IMR-90 (cell line): Measurements from ENCODE around the gene TMPRSS7. TPM values are rescaled to one million over a fixed set of nuclear protein-coding genes. Genes with fewer than 3 reads are reported as not detected.

Experiments used
- ATAC-seq: fragments of 200-7000 bp; cut with Tn5 transposase; 2 replicates; pipeline ENCODE4 v1.9.1; 2020; ENCODE audit warnings: low read depth, mild to moderate bottlenecking, moderate library complexity
- BruUV-seq: library from RNA; stranded (reverse); fragments of 400-500 nt; replicated peaks from 2 replicates; lab custom pipeline; 2021; lab: Mats Ljungman, UMichigan
- CTCF ChIA-PET: fragments of 300-600 bp; formaldehyde crosslinking; extraction: SDS; loops from one replicate; lab custom pipeline; 2021; ENCODE audit warnings: antibody characterized with exemption; lab: Yijun Ruan, JAX
- POLR2A ChIA-PET: fragments of 300-600 bp; sonication (Branson Sonifier 250); formaldehyde crosslinking; loops from one replicate; lab custom pipeline; 2022; ENCODE audit warnings: antibody characterized with exemption; ENCODE audit not compliant: unreplicated experiment; lab: Charles Lee
- DNase-seq: peaks from one replicate; pipeline ENCODE4 v3.0.0; 2013
- H2AFZ ChIP-seq: replicated peaks from 2 replicates; pipeline ENCODE3; 2013; ENCODE audit warnings: low read length, mild to moderate bottlenecking; ENCODE audit not compliant: poor library complexity
- H2AK5ac ChIP-seq: 2 replicates; pipeline ENCODE4 v1.6.1; 2013; ENCODE audit warnings: low read depth, low read length, inconsistent platforms
- H2AK9ac ChIP-seq: replicated peaks from 2 replicates; pipeline ENCODE3; 2013; ENCODE audit warnings: mild to moderate bottlenecking, low read depth, low read length, moderate library complexity; ENCODE audit not compliant: poor library complexity
- H2BK120ac ChIP-seq: 2 replicates; pipeline ENCODE4 v1.6.1; 2013; ENCODE audit warnings: low read depth, low read length, inconsistent platforms
- H2BK15ac ChIP-seq: 3 replicates; pipeline ENCODE4 v1.6.1; 2013; ENCODE audit warnings: low read depth, low read length, inconsistent platforms
- H2BK20ac ChIP-seq: 2 replicates; pipeline ENCODE4 v1.6.1; 2013; ENCODE audit warnings: low read depth, mild to moderate bottlenecking, inconsistent platforms, low read length, moderate library complexity
- H2BK5ac ChIP-seq: 2 replicates; pipeline ENCODE4 v1.6.1; 2013; ENCODE audit warnings: mild to moderate bottlenecking, low read depth, low read length, inconsistent platforms; ENCODE audit not compliant: poor library complexity, severe bottlenecking
- H3K14ac ChIP-seq: replicated peaks from 2 replicates; pipeline ENCODE4 v1.6.1; 2013; ENCODE audit warnings: low read depth, low read length, inconsistent platforms
- H3K18ac ChIP-seq: 2 replicates; pipeline ENCODE4 v1.6.1; 2013; ENCODE audit warnings: low read depth, low read length, control low read depth
- H3K23ac ChIP-seq: 2 replicates; pipeline ENCODE4 v1.6.1; 2013; ENCODE audit warnings: low read depth, low read length, inconsistent platforms
- H3K27ac ChIP-seq: 2 replicates; pipeline ENCODE4 v1.5.1; 2013; ENCODE audit warnings: mild to moderate bottlenecking, control low read depth, low read length; ENCODE audit not compliant: insufficient read depth
- H3K27me3 ChIP-seq: 2 replicates; pipeline ENCODE4 v1.6.1; 2013; ENCODE audit warnings: low read length; ENCODE audit not compliant: control insufficient read depth, insufficient read depth
- H3K36me3 ChIP-seq: 2 replicates; pipeline ENCODE4 v1.6.1; 2013; ENCODE audit warnings: low read length, mixed read lengths; ENCODE audit not compliant: control insufficient read depth, insufficient read depth
- H3K4ac ChIP-seq: 2 replicates; pipeline ENCODE4 v1.6.1; 2013; ENCODE audit warnings: low read depth, low read length, inconsistent platforms
- H3K4me1 ChIP-seq: 2 replicates; pipeline ENCODE4 v1.6.1; 2013; ENCODE audit warnings: low read length, mixed read lengths; ENCODE audit not compliant: control insufficient read depth, insufficient read depth
- H3K4me2 ChIP-seq: 2 replicates; pipeline ENCODE4 v1.6.1; 2013; ENCODE audit warnings: low read depth, mild to moderate bottlenecking, control low read depth, low read length, moderate library complexity
- H3K4me3 ChIP-seq: 2 replicates; pipeline ENCODE4 v1.5.1; 2013; ENCODE audit warnings: low read depth, mild to moderate bottlenecking, control low read depth, low read length, moderate library complexity; ENCODE audit not compliant: insufficient read depth
- H3K56ac ChIP-seq: 2 replicates; pipeline ENCODE4 v1.6.1; 2013; ENCODE audit warnings: low read length, inconsistent platforms; ENCODE audit not compliant: insufficient read depth; ENCODE audit errors: extremely low read depth
- H3K79me1 ChIP-seq, 2 experiments: 2 replicates each; pipeline ENCODE4 v1.6.1; 2013; ENCODE audit warnings: low read length in 2 of 2, inconsistent platforms in 1 of 2, low read depth in 1 of 2
- H3K9ac ChIP-seq: 2 replicates; pipeline ENCODE4 v1.6.1; 2013; ENCODE audit warnings: low read depth, low read length, control low read depth
- H3K9me1 ChIP-seq: 2 replicates; pipeline ENCODE4 v1.6.1; 2013; ENCODE audit warnings: low read length, inconsistent platforms; ENCODE audit not compliant: insufficient read depth
- H3K9me3 ChIP-seq: 2 replicates; pipeline ENCODE4 v1.6.1; 2013; ENCODE audit warnings: low read length; ENCODE audit not compliant: control insufficient read depth, insufficient read depth
- H4K20me1 ChIP-seq: 2 replicates; pipeline ENCODE4 v1.6.1; 2013; ENCODE audit warnings: low read length, inconsistent platforms; ENCODE audit not compliant: insufficient read depth
- H4K5ac ChIP-seq: 2 replicates; pipeline ENCODE4 v1.6.1; 2013; ENCODE audit warnings: mild to moderate bottlenecking, low read depth, low read length, control low read depth
- H4K8ac ChIP-seq, 2 experiments: 2 replicates each; pipeline ENCODE4 v1.6.1; 2013; ENCODE audit warnings: low read depth in 2 of 2, low read length in 2 of 2, control low read depth in 1 of 2, inconsistent platforms in 1 of 2
- H4K91ac ChIP-seq: 2 replicates; pipeline ENCODE4 v1.6.1; 2013; ENCODE audit warnings: low read depth, low read length, inconsistent platforms; ENCODE audit not compliant: insufficient read depth
- MAFK ChIP-seq: IDR thresholded peaks from 2 replicates; pipeline ENCODE4 v1.6.1; 2012; ENCODE audit warnings: low read depth, low read length, improper control_type of control experiment
- MXI1 ChIP-seq: IDR thresholded peaks from 2 replicates; pipeline ENCODE4 v1.6.1; 2012; ENCODE audit warnings: low read depth, mild to moderate bottlenecking, low read length, moderate library complexity, borderline replicate concordance
- RCOR1 ChIP-seq: IDR thresholded peaks from 2 replicates; pipeline ENCODE4 v1.6.1; 2012; ENCODE audit warnings: mild to moderate bottlenecking, low read length, improper control_type of control experiment; ENCODE audit not compliant: insufficient replicate concordance
- WGBS, 2 experiments: methylation state at CpG; one replicate each; pipeline versions ENCODE4 v1.1.5 to v1.1.7; 2013; ENCODE audit warnings: missing lambda C conversion rate in 2 of 2; ENCODE audit not compliant: insufficient read length in 1 of 2; ENCODE audit errors: extremely low coverage in 2 of 2; 5-methylcytosine and 5-hydroxymethylcytosine counted together
- dilution Hi-C: fragments of 300-500 bp; cut with HindIII; formaldehyde crosslinking; loops from one replicate; pipeline ENCODE4 v1.14.3; 2018; ENCODE audit warnings: low sequenced_read_pairs; ENCODE audit not compliant: unreplicated experiment
- in situ Hi-C: fragments of 300-500 bp; cut with MboI; formaldehyde crosslinking; loops from 3 replicates; pipeline ENCODE4 v1.14.3; 2019; ENCODE audit warnings: low sequenced_read_pairs, inconsistent platforms, mixed read lengths
- intact Hi-C: fragments of 100-400 bp; cut with micrococcal nuclease; formaldehyde crosslinking; loops from 2 replicates; pipeline ENCODE4 v1.10.0; 2022
- polyA plus RNA-seq, 3 experiments: library from polyadenylated mRNA; depleted of rRNA; stranded (reverse); fragments of >200 nt; gene quantifications; 2 replicates each; pipeline ENCODE4 v1.2.3, GENCODE V29; 2012; ENCODE audit warnings: low replicate concordance in 1 of 3
- total RNA-seq: library from RNA; depleted of rRNA; stranded (reverse); fragments of >200 nt; gene quantifications from 2 replicates; pipeline ENCODE4 v1.2.3, GENCODE V29; 2012
- TF ChIP-seq, protein P1 (sequence below): fragments of 150-350 bp; IDR thresholded peaks from 2 replicates; pipeline ENCODE4 v1.6.1; 2016; ENCODE audit warnings: low read depth, mild to moderate bottlenecking, low read length, moderate library complexity, borderline replicate concordance

TMPRSS7 gene
- total and polyA plus RNA-seq, 2 of the 4 experiments (the other 2 are of a cell fraction) = 0.07 TPM; not detected in 1

DNA sequence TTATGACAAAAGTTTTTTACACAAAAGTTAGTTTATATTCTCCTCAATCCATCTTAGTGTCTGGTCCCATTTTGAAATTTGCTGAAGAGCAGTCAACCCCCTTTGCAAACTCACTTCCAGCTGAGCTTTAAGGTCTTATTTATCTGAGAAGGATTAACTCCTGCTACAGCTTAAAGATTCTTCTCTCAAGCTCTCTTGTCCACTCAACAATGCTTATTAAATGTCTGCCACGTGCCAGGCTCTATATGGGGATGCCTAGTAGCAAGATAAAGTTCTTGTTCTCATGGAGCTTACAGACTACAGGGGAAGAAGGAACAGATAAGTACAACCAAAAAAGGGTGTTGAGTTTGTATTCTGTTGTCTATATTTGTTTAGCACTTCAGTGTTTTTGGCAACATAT is 18.7 kb downstream of the TMPRSS7 start:
- dilution Hi-C loops = no loop called here
- Histone ChIP-seq H3K36me3 (no peaks in the 10 kb centered on the region), H4K20me1 (no peaks in the 10 kb centered on the region), H3K4ac (no peak overlapping the region), H3K9me1 (no peaks in the 10 kb centered on the region), H2AK5ac (no peak overlapping the region), H2BK5ac (no peak overlapping the region), H4K91ac (no peak overlapping the region), H3K23ac (no peak overlapping the region), H2AK9ac (no peak overlapping the region), H2BK120ac (no peak overlapping the region), H3K9ac (no peak overlapping the region), H3K27ac (no peak overlapping the region), H3K4me1 (peaks cover 4% of the 10 kb centered on the region), H4K8ac (no peak overlapping the region), H3K56ac (no peak overlapping the region), H3K79me1 (no peaks in the 10 kb centered on the region), H4K5ac (no peak overlapping the region), H3K4me3 (no peak overlapping the region), H2BK20ac (no peak overlapping the region), H2BK15ac (no peak overlapping the region), H3K9me3 (no peaks in the 10 kb centered on the region), H2AFZ (no peak overlapping the region), H3K14ac (no peak overlapping the region), H3K18ac (no peak overlapping the region), H3K4me2 (no peak overlapping the region), H3K27me3 (peaks cover 2% of the 10 kb centered on the region; the same call in 1 of the 2 replicates)
- in situ Hi-C loops = no loop called here
- BruUV-seq = no TSS peak
- TF ChIP-seq RCOR1 (no peak), MAFK (no peak), MXI1 (no peak)
- TF ChIP-seq, protein P1, sequence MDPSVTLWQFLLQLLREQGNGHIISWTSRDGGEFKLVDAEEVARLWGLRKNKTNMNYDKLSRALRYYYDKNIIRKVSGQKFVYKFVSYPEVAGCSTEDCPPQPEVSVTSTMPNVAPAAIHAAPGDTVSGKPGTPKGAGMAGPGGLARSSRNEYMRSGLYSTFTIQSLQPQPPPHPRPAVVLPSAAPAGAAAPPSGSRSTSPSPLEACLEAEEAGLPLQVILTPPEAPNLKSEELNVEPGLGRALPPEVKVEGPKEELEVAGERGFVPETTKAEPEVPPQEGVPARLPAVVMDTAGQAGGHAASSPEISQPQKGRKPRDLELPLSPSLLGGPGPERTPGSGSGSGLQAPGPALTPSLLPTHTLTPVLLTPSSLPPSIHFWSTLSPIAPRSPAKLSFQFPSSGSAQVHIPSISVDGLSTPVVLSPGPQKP = no peak
- WGBS, 2 experiments = no CpG with 5 or more reads among the region's 1 CpG
- DNase-seq (no peak), ATAC-seq (no peak)
- CTCF ChIA-PET = interaction anchor here (0.6 to 1.2 kb wide), 2 partner anchors 10 to 64 kb away, joined by 3 read pairs; no protein-coding TSS in a partner anchor
- intact Hi-C loops = no loop called here
- POLR2A ChIA-PET = interaction anchor here (0.6 kb wide), 1 partner anchor 1635 kb away, joined by 3 read pairs; no protein-coding TSS in a partner anchor
